Spleen (tissue), 7 donors: ENCODE results near the gene CDYL2.

Source experiments
- POLR2A ChIP-seq, 3 donors: fragments of 450-650 bp; IDR thresholded peaks; one replicate each; pipeline ENCODE4 v1.5.1; 2017; ENCODE audit warnings: antibody characterized with exemption in 3 of 3, mild to moderate bottlenecking in 1 of 3
- TF ChIP-seq, protein P1 (sequence below), 11 experiments: fragments of 200-600 bp in 7 of 11; fragments of 450-650 bp in 4 of 11; sonication (generic) in 4 of 11; IDR thresholded peaks in 8 of 11; conservative IDR thresholded peaks in 3 of 11; 1 replicate in 7 of 11; 2 replicates in 4 of 11; pipeline versions ENCODE4 v1.4.0 to v1.8.0; 2016 to 2021; ENCODE audit warnings: antibody characterized with exemption in 11 of 11, inconsistent platforms in 4 of 11, mild to moderate bottlenecking in 1 of 11
- donor health status: DM: no; HTN: no; CAD: no; lungs with moderate emphysema.
- donor health status: DM: no; HTN: no; CAD: no.
- donor health status: DM: no; HTN: no; CAD: no.

DNA sequence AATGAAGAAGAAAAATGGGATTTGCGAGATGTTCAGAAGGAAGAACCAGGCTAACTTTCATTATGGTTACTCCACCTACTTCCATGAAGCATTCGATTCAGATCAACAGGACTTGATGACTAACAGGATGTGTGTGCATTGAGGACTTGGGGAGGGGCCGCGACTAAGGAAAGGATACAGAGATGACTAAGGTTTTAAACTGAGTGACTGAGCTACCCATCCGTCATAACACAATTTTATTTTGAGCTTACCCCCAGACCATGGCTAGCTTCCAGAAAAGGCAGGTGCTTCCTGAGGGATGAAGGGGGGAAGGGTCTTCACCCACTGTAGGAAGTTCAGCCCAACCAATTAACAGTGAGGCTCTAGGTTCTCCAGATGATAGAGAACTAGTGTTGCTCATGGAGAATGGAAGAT, 2.5 kb upstream of the CDYL2 start:
- TF ChIP-seq POLR2A (IDR thresholded peaks at IDR 0.05): no peak
- TF ChIP-seq, protein P1, sequence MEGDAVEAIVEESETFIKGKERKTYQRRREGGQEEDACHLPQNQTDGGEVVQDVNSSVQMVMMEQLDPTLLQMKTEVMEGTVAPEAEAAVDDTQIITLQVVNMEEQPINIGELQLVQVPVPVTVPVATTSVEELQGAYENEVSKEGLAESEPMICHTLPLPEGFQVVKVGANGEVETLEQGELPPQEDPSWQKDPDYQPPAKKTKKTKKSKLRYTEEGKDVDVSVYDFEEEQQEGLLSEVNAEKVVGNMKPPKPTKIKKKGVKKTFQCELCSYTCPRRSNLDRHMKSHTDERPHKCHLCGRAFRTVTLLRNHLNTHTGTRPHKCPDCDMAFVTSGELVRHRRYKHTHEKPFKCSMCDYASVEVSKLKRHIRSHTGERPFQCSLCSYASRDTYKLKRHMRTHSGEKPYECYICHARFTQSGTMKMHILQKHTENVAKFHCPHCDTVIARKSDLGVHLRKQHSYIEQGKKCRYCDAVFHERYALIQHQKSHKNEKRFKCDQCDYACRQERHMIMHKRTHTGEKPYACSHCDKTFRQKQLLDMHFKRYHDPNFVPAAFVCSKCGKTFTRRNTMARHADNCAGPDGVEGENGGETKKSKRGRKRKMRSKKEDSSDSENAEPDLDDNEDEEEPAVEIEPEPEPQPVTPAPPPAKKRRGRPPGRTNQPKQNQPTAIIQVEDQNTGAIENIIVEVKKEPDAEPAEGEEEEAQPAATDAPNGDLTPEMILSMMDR (IDR thresholded peaks at IDR 0.05 in 8 of 11, conservative IDR thresholded peaks at IDR 0.05 in 3 of 11): no peak
